Activated CD4-positive, alpha-beta T cell treated with anti-CD3 and anti-CD28 coated beads, Interleukin-2, amount 50 U/mL, for 24 hours (primary cell): ENCODE results near the gene MACROD2.

Experiments used
- DNase-seq, 2 donors: peaks; one replicate each; pipeline ENCODE4 v3.0.0-alpha.2; 2020; ENCODE audit warnings: low read depth in 1 of 2, low spot score in 1 of 2

The MACROD2 gene

DNA sequence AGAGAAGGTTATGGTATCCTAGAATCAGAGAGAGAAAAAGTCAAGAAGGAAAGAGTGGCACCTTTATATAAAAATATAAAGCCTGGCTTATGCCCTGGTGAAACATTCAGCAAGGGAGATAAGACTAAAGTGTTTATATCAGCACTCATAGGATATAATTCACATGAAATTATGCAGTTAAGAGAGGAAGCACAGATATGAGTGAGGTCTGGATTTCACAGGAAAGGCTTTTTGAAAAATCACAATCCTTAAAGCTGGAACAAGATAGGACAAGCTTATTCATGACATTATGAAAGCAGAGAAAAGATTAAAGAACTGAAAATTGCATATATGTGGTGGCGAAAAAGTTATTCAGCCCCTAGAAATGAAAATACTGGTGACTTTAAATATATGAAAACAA, 523.3 kb downstream of the MACROD2 start:
- no peak for DNase-seq

DNA sequence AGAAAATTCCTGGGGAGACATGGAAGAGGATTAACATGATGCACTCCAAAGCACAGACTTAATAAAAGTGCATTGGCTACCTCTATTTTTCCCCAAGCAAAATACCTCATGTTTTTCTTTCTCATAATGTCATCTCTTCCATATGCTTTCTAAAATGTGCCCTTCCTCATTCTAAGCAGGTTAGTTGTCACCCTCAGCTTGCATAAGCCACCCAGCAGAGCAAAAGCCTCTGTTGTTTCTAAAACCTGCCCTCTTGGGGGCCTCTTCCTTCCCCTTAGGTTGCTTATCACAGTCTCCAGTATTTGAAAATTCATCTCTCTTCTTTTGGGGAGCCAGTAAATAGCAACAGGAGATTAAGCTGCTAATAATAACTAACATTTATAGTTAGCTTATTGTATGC, 525.7 kb downstream of the MACROD2 start:
- DNase-seq: no peak

DNA sequence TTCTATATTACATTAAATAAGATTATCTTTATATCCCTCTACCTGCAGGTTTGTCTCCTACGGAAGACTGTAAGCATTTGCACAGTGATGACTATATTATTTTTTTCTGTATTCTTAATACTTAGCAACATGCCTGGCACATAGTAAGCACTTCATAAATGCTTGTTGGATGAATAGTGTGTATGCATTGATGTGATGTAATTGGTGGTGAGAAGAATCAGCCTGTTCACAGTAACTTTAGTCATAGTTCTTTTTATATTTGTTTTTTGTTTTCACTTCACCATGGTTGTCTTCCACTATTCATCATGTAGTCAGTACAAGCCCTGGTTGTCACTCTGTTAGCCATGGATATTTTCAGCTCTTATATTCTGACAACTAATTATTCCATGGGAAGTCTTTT, 526.1 kb downstream of the MACROD2 start:
- DNase-seq: no peak

DNA sequence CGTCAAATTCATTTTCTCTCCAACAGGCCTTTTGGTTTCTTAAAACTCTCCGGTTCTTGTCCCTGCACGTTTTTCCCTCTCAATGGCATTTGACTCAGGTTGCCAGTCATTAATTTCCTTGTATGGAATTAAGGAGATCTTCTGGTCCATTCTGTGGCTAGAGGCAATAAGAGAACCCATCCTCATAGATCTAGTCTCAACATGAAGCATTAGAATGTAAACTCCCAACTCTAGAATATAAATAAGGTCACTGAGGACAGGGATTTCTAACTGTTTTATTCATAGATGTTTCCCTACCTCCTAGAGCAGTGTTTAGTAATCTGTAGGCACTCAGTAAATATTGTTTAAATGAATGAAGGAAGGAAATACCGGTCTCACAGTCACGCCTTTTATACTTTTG, 527.3 kb downstream of the MACROD2 start:
- DNase-seq: no peak

DNA sequence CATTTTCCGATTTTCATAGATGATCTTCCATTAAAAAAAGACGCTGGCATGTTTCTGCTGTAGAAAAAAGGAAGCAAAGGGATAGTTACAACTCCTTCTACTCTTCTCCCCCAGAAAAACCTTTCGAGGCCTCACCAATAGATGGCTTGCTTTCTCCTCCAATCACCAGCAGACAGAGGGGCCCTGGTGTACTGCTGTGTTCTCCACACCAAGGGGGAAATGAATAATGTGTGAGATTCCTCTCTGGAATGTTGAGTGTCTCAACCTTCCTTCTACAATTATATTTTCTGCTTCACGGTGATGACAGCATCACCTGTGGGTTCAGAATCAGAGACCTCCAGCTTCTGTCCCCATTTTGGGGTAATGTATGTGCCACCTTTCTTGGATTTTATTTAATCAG, 527.8 kb downstream of the MACROD2 start:
- no peak for DNase-seq

DNA sequence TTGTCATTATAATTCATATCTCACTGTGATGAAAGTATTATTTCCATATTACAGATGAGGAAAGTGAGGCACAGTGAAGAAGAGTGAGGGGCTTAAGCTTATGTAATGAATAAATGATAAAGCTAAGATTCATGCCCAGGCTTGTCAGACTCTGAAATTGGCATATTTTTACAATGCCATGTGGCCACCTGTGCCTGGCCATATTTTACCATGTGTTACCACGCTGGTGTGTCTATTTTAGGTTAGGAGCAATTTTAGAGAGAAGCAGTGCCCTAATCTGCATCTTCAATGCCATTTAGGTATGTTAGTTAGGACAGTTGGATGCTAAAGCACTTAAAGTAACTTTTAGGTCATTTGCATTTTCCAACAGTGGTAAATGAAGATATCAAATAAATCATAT, 530.1 kb downstream of the MACROD2 start:
- DNase-seq: no peak

DNA sequence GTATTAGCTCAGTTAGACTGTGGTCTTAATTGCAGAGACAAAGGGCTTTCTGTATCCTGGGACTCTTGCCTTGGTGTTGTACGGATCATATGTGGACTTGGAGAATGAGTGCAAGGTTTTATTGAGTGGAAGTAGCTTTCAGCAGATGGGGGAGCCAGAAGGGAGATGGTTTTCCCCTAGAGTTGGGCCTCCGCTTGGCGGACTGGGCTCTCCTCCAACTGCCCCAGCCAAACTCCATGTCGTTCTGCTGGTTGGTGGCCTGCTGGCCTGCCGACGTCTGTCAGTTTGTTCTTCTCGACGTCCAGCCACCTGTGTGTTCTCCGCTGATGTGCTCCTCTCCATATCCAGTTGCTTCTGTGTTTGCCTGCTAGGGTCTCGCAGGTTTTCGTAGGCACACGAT, 531.6 kb downstream of the MACROD2 start:
- DNase-seq: no peak

DNA sequence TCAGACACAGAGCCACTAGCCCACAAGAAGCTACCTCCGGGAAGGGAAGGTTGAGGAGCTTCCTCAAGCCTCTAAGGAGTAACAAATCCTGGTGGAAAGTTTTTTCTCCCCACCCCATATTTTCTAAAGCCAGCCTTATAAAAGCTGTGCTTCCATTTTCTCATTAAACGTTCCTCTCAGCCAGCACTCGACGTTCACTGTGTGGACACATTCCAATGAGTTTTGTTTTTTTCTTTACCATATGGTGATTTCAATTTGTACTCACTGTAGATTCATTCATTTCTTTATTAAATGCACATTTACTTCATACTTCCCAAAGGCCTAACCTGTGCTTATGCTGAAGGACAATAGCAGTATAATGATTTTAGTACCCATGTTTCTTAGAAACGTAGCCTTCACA, 536.5 kb downstream of the MACROD2 start:
- no peak for DNase-seq

DNA sequence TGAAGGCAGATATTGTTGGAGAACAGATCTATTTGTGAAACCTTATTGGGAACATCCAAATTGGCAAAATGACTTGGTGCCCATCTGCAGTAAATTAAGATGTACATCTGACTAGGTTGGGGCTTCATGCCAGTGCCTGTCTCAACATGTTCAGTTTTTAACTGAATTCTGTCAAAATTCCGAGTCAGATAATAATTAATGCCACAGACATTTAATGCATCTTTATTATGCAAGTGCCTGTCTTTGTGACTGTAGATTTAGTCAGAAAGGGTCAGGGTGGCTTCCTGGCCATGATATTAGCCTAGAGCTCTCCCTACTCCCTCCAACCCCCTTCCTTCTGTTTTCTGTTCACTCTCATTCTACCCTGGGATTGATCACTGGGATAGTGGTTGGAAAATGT, 541.4 kb downstream of the MACROD2 start:
- DNase-seq: no peak

DNA sequence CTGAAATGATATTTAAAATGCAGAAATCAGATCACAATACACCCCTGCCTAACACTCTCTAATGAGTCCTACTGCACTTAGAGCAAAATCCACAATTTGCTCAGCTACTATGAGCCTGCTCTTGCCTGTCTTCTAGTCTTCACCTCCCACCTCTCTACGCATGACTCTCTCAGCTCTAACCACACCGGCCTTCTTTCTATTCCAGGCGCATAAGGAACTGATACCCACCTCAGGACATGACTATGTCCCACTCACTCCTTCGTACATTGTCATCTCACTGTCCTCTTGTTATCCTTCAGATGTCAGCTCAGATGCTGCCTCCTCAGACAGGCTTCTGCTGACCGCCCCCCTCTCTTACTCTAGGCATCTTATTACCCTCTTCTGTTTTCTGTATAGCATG, 543.1 kb downstream of the MACROD2 start:
- no peak for DNase-seq

DNA sequence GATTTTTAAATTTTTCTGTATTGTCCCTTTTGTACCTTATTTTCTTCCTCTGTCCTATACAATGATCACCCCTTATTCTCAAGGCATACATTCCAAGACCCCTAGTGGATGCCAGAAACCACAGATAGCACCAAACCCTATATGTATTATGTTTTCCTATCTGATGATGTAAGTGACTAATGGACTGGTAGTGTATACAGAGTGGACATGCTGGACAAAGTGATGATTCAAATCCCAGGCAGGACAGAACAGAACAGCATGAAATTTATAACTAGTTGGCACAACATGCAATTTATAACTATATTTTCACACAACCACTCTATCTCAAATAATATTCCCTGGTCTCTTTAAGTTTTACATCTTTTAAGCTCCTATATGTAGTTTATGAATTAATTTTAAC, 547.7 kb downstream of the MACROD2 start:
- no peak for DNase-seq

DNA sequence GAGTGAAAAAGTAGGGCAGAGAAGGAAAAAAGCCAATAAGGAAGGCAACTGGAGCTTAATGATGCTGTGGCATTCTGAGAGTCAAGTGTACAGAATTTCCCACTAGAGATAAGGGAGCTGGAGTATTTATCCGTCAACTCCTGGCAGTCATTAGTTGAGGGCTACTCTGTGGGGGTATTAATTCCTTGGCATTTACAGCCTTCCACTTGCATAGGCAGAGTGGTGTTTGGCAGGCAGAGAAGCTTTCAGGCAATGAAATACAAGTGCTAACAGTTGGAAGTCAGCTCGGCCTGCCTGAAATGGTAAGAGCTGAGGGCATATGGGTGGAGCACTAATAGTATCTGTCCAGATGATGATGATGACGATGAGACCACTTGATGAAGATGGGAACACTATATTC, 549.4 kb downstream of the MACROD2 start:
- DNase-seq: no peak

DNA sequence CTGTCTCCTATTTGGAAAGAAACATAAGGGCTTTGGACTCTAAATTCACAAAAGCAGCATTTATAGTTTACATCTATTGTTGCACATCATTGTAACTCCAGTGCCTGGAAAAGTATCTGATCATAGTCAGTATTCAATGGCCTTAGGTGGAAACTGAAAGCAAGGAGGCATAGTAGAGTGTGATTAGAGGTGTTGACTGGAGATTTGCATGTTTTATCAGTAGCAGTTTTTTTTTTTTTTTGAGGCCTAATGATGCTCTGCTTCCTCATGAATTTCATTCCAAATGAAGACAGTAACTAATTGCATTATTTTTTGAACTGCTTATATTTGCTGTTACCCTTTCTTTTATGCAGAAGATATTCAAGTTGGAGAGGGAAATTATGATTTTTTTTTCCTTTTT, 555.3 kb downstream of the MACROD2 start:
- no peak for DNase-seq

DNA sequence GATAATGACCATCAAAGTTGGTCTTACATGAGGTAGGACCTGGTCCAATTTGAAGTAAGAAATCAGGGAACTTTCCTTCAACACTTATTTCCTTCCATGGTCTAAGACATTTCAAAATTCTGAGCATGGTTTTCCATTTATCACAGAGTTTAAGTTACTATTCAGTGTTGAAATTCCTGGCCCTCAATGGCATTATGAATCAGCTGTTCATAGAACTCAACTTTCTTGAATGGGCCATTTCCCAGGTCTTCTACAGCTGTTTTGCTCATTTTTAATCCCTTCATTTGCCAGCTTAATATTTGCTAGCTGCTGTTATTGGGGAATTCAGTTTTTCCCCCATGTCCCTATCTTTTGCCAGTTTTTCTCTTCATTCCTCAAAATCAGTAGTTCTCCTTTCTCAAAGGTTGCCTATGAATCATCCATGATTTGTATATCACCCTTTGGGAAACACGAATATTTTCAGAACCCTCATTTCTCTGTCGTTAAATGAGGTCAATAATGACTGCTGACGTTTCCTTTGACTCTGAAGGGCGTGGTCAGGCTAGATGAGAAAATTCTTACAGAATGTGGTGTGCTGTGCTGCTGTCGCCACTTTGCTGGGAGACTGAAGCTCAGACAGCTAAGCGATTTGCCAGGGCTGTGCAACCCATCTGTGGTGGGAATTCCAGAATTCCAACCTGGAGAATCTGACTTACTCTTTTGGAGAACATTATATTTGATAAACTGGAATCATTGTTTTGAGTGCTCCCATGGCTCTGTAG, 558.6 kb downstream of the MACROD2 start:
- no peak for DNase-seq

DNA sequence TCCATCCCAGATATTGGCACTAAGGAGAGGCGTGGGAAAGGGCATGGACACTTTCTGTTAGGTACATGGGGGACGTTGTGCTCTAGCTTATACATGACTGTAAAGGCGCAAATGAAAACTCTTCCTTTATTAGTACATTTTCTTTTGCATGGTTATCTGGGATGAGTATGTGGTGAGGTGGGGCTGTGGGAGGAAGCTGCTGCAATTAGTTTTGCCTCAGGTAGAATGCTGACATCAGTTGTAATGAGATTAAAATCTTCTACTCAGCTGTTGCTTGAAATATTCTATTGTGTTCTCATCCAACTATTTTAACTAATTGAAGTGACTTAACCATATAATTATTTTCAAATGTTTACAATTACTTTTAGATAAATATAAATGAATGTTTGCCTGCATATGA, 560.4 kb downstream of the MACROD2 start:
- no peak for DNase-seq

DNA sequence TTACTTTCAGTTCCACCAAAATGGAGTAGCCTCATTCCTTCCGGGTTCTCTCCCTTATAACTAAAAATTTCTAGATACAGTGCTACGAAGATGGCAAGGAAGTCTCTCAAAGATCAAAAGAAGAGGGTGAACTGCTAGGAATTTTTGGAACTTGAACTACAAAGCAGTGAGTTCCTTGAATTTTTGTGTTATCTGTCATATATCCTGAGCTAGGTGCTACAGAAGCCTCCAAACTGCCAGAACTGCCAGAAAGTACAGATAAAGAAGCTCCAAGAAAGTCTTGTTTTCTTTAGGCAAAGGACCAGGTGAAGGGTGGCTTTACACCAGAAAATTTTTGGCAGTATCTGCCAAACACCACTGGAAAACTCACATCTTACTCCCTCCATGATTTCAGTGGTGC, 560.9 kb downstream of the MACROD2 start:
- DNase-seq: no peak

DNA sequence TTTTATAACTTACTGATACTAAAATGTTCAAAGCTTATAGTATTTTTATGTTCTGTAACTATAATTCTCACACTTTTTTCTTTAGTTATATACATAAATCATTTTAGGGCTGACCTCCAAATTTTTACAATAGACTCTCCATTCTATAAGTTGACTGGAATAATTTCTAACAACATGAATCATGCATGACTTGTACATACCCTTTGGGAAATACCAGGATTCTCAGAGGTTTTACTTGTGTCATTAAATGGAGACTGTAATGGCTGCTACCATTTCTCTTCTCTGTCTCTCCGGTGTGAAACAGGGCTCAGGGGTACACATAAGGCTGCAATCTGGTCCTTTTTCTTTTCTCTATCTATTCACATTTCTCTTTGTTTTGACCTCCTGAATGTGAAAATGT, 564.3 kb downstream of the MACROD2 start:
- no peak for DNase-seq

DNA sequence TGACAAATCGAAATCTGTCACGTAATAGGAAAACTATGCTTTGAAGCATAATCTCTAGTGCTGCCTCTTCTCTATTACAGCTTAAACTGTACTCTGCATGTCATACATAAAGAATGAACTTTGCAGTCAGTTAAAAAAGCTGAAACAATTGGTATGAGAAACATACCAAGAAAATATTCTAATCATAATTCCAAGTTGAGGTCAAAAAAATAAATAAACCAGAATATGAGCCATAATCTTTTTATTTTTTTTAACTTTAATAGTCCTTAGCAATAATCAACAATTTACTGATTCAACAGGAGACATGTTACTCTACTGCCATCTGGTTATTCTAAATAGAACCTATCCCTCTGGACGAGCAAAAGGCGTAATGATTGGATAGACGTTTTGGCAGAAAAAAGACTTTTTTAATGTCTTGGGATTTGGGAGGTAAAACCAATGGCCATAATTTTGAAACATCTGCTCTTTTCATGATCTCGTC, 566.5 kb downstream of the MACROD2 start:
- no peak for DNase-seq

DNA sequence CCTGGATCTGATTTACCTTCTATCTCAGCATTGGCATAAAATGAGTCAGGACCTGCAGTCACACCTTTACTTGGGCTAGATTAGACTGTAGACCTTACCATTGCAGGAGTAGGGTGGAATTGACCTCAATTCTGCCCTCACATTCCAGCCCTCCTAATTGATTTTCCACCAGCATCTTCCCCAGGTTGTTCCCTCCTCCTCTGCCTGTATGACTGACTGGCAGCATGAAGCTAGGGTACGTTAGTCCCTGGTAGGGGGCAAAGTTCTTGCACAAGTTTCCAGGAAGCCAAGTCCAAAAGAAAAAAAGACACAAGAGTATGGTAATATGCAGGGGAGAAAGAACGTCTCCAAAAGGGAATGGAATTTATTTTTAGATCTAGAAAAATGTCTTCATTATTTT, 567.7 kb downstream of the MACROD2 start:
- DNase-seq: no peak

DNA sequence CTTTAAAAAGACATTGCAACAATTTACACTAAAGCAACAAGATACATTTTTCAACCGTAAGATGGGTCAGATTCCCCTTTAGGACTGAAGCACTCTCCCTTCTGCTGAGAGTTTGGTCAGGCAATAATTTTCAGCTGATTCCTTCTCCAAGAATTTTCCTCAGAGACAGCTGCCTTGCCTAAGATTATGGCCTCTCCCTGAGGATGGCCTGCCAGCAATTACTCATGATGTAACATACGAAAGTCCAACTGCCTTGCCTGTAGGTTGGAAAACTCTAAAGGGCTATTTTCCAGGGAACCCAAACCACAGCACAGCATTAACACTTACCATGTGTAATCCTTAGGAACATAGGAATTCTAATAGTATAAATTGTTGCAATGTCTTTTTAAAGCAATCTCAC, 571.2 kb downstream of the MACROD2 start:
- no peak for DNase-seq

DNA sequence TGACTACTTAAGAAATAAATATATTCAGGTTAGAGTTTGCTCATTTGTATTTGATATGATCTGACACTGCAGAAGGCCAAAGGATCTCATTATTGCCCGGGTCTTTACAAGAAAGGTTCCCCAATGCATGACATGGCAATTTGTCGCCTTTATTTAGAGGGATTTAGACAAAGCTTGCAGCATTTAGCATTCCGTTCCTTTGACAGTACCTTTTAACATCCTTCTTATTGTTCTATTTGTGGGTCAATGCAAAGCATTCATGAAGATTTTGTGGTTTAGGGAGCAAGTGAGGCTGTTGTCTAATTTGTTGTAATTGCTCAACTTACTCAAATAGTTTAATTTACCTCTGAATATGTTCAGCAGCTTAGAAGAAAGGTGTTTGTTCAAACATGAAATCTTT, 572.9 kb downstream of the MACROD2 start:
- no peak for DNase-seq

DNA sequence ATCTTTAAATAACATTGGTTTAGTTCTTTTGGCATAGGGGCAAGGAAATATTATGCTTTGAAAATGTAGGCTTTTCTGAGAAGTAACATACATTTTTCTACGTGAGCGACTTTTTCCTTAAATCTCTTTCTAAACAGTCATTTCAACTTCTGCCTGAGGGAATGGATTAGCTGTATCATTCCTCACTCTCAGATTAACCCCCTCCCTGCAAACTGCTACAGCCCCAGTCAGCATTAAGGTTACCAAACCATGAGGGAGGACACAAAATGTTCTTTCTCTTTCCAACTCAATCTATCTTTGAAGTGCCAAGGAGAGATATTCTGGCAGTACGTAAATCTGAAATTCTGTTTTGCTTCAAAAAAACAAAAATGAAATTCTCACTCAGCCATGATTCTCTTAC, 573.4 kb downstream of the MACROD2 start:
- DNase-seq: no peak

DNA sequence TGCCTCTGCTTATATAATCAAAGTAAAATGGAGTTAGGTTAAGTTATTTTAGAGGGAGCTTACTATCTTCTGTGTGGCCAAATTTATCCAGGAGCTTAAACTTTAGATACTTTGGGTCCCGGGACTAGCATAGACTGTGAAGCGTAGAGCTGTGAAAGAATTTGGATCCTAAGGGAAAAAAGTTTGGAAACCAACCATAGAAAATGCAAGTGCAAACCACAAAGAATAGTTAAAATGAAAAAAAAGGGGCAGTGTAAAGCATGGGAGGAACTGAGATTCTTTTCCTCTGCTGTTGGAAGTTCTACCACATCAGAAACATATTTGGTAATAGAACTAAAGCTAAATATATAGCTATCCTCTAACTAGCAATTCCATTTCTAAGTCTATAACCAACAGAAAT, 574.3 kb downstream of the MACROD2 start:
- no peak for DNase-seq

DNA sequence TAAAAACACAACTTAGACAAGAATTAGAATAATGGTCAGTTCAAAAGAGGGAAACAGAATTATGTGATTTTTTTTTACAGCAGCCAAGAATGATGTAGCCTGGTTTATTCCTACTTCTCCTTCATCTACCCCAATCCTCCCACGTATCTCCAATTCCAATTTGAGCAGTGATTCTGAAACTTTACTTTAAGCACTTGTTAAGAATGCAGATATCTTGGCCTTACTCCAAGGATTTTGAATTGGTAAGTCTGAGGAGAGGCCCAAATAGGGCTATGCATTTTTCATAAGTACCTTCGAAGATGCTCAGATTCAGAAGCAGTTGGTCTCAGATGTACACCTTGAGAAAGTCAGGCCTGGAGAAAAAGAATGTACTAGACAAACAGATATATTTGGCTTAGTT, 575.5 kb downstream of the MACROD2 start:
- no peak for DNase-seq
